SKM-1 treated with dmso at 0.1 percent for 144 hours (cell line): ENCODE measurements around the gene ABCD2.
"Not testable (repeated sequence)": the region's sequence is repeated elsewhere in the genome, so short reads cannot be mapped to it uniquely, and the experiment has no call there.

Experiments used
- DNase-seq: peaks from one replicate; lab custom pipeline; 2025; ENCODE audit not compliant: unreplicated experiment; lab: John Stamatoyannopoulos, UW

ABCD2 gene

GRCh38 chr12:39613525-39613924 is 6.1 kb downstream of the ABCD2 start:
- DNase-seq: no peak

- DNase-seq: no peak
Observed at GRCh38 chr12:39612250-39612649, 7.4 kb downstream of the ABCD2 start.

GRCh38 chr12:39611818-39612217 is 7.8 kb downstream of the ABCD2 start:
- DNase-seq: no peak

- DNase-seq: no peak
Observed at GRCh38 chr12:39610436-39611025, 9.1 kb downstream of the ABCD2 start.

GRCh38 chr12:39606712-39607423 is 12.7 kb downstream of the ABCD2 start:
- no peak for DNase-seq

- DNase-seq: no peak
Observed at GRCh38 chr12:39605996-39606395, 13.6 kb downstream of the ABCD2 start.

- DNase-seq: no peak
Observed at GRCh38 chr12:39605501-39605900, 14.1 kb downstream of the ABCD2 start.

- no peak for DNase-seq
Observed at GRCh38 chr12:39603065-39603464, 16.5 kb downstream of the ABCD2 start.

- not testable (repeated sequence) for DNase-seq
Observed at GRCh38 chr12:39601951-39602350, 17.7 kb downstream of the ABCD2 start.

- no peak for DNase-seq
Observed at GRCh38 chr12:39595928-39596327, 23.7 kb downstream of the ABCD2 start.

GRCh38 chr12:39592295-39592694 is 27.3 kb downstream of the ABCD2 start:
- no peak for DNase-seq

GRCh38 chr12:39588348-39588747 is 31.3 kb downstream of the ABCD2 start:
- DNase-seq: no peak

- DNase-seq: no peak
Observed at GRCh38 chr12:39587225-39587624, 32.4 kb downstream of the ABCD2 start.

GRCh38 chr12:39586816-39587215 is 32.8 kb downstream of the ABCD2 start:
- no peak for DNase-seq

- no peak for DNase-seq
Observed at GRCh38 chr12:39581592-39581991, 38.0 kb downstream of the ABCD2 start.

GRCh38 chr12:39575498-39575875 is 44.1 kb downstream of the ABCD2 start:
- no peak for DNase-seq

- DNase-seq: no peak
Observed at GRCh38 chr12:39574785-39575497, 44.7 kb downstream of the ABCD2 start.

- no peak for DNase-seq
Observed at GRCh38 chr12:39574378-39574777, 45.2 kb downstream of the ABCD2 start.

- DNase-seq: no peak
Observed at GRCh38 chr12:39573971-39574370, 45.6 kb downstream of the ABCD2 start.

GRCh38 chr12:39572551-39572950 is 47.1 kb downstream of the ABCD2 start:
- DNase-seq: no peak

GRCh38 chr12:39571351-39571750 is 48.3 kb downstream of the ABCD2 start:
- no peak for DNase-seq

- no peak for DNase-seq
Observed at GRCh38 chr12:39553476-39553875, 66.1 kb downstream of the ABCD2 start.
